ENCODE measurements around the gene FAM240A. TPM values are rescaled to one million over a fixed set of nuclear protein-coding genes. Genes with fewer than 3 reads are reported as not detected.
A peak's percentile ranks its signal among the peaks of the same experiment; 100 is the strongest.
"Not testable (repeated sequence)": the region's sequence is repeated elsewhere in the genome, so short reads cannot be mapped to it uniquely, and the experiment has no call there.

The FAM240A gene
- total RNA-seq: not detected

DNA sequence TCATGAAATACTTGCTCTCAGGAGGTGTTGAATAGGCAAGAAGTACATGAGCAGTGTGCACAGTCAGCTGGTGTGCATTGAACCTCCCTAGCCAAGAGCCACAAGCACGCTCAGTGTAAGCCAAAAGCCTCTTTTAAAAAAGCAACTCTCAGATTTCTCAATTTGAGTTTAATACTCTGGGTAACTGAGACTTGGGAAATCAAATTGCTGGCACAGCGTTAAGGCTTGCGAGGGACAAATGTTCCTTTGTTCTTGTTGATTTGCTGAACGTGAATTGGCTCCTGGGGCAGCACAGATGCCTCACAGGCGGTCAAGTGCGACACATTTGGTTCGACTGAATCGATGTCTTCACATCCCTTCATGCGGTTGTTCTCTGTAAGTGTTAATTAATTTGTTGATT, at the start of gene FAM240A:
FAM240A (plus strand) TSS at position 202 of the 400 bp plus-strand sequence; CDS start at position 361, 159 bp downstream.
- Mint-ChIP-seq H3K27ac (no peak within 1 kb of the TSS), H3K36me3 (no peaks in the 10 kb centered on the region), H3K9me3 (no peaks in the 10 kb centered on the region)
- no peak for DNase-seq (ENCODE audit: low spot score in 2 of 2)
- ATAC-seq: no peak

DNA sequence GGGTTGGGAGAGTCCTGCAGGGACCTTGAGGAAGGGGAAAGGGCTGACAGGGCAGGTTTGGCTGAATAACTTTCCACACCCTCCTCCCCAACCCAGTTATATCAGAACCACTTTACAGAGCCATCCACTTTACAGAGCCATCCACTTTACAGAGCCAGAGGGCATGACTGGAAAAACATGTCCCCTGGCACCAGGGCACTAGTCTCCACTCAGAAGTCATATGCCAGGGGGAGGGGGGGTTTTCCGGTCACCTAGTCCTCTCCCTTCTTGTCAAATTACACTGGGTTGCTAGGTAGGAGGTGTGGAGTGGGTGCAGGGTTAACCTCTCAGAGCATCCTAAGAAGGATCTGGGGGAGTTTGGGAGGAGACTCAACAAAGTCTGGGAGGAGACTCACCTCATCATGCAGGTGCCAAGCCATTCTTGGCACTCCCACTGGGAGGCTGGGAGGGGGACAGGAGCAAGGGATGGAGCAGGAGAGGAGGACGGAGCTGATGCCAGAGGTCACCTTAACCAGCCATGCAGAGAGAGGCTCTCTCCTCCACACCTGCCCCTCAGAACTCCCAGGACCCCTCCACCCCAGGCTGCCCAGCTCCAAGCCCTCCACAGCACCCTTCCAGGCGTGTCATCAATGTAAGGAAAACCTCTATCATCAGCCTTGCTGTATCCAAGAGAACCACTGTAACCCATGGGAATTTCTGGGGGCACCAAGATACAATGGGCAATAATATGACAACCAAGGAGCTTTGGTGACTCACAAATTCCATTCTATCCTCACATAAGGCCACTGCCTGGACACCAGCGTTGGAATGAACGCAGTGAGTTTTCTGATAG, 47.9 kb upstream of the FAM240A start:
- Mint-ChIP-seq H3K27ac (no peak overlapping the region), H3K9me3 (peaks cover 0 to 4% of the 10 kb centered on the region in 2 donors), H3K36me3 (peaks cover 0 to 11% of the 10 kb centered on the region in 2 donors)
- ATAC-seq (no peak), DNase-seq (ENCODE audit: low spot score in 2 of 2) (no peak)

DNA sequence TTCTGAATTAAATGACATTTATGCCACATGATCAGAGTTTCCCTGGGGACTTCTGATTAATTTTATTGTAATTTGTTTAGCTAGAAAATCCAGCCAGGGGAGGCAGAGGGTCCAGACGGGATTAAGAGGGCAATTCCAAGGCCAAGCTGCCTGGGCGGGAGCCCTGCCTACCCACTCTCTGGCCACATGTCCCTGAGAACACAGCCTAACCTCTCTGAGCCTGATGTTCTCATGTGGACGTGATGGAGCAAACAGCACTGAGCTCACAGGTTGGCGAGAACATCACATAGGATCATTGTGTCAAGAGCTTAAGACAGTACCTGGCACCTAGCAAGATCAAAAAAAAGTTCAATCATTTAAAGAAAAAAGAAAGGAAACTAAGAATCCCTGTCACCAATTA, 47.2 kb upstream of the FAM240A start:
- peaks cover 0 to 4% of the 10 kb centered on the region in 2 donors for H3K9me3 Mint-ChIP-seq
- peaks cover 0 to 11% of the 10 kb centered on the region in 2 donors for H3K36me3 Mint-ChIP-seq
- ATAC-seq (peak; percentile 15 to 40), DNase-seq (ENCODE audit: low spot score in 2 of 2) (no peak)
- no peak overlapping the region for H3K27ac Mint-ChIP-seq

DNA sequence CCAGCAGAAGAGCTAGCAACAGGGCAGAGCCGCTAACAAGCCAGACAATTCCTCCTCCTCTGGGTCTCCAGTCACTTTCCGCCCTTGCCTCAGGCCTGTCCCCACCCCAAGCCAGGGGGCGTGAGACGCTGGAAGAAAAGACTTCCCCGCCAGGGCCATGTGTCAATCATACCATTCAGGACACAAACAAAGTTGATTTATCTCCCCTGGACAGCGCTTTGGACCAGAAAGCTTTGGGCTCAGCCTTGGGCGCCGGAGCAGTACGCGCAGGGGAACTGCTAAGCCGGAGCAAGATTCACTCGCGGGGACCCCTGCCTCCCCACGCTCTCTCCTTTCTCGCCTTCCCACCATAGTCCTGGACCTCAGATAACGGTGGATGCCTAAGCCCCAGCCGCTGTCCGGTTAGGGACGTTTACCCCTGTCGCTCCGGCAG, 46.7 kb upstream of the FAM240A start:
- DNase-seq (ENCODE audit: low spot score in 2 of 2): no peak
- Mint-ChIP-seq H3K9me3 (peaks cover 0 to 4% of the 10 kb centered on the region in 2 donors), H3K36me3 (peaks cover 0 to 11% of the 10 kb centered on the region in 2 donors), H3K27ac (no peak overlapping the region)
- ATAC-seq: peak in 1 of 2 donors; percentile 9

DNA sequence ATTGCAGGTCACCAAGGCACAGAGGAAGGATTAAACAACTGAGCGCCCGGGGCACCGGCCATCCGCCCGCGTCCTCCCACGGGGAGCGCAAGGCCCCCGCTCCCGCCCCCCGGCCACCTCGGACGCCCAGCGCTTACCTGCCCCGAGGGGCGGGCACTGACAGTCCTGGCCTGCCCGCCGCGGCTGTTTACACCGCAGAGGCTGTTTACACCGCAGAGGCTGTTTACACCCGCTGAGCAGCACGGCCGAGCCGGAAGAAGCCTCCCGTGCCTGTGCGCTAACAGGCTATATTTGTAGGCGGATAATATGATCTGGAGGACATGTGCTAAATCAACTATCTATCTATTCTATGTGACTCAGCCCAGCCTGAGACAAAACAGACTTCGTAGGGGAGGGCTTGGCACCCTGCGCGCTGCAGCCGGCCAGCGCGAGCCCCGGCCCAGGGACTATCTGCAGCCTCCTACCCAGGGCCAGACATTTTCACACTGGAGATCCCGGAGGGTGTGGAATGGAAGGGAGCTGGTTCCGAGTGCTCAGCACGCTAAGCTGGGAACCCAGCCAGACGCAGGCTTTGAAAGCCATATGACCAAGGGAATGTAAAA, 46.2 kb upstream of the FAM240A start, which contains the start of gene LRRC2:
LRRC2 (minus strand) TSS at position 263 of the 602 bp plus-strand sequence. CDS start 14,711 bp downstream, outside the sequence.
- H3K36me3 Mint-ChIP-seq: peaks cover 0 to 11% of the 10 kb centered on the region in 2 donors
- ATAC-seq (peak; percentile 55 to 56), DNase-seq (ENCODE audit: low spot score in 2 of 2) (peak in 1 of 2 donors; percentile 15)
- H3K27ac Mint-ChIP-seq: no peak within 1 kb of the TSS
- peaks cover 0 to 4% of the 10 kb centered on the region in 2 donors for H3K9me3 Mint-ChIP-seq

DNA sequence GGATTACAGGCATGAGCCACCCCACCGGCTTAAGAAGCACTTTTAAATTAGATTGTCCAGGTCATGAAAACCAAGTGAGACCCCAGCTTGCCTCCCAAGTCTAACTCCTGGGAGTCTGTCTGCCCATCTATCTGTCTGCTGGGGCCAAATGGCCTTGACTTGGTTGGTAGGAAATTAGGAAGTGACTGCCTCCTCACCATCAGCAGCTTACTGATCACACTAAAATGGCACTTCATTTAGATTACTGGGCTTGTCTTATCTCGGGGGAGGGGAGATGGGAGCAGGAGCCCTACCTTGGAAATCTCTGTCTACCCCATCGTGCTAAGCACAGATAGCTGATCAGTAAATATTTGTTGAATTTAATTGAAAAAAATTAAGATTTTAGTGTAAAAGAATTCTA, 40.6 kb upstream of the FAM240A start:
- Mint-ChIP-seq H3K36me3 (no peaks in the 10 kb centered on the region), H3K9me3 (no peaks in the 10 kb centered on the region), H3K27ac (no peak overlapping the region)
- DNase-seq (ENCODE audit: low spot score in 2 of 2): no peak
- no peak for ATAC-seq

DNA sequence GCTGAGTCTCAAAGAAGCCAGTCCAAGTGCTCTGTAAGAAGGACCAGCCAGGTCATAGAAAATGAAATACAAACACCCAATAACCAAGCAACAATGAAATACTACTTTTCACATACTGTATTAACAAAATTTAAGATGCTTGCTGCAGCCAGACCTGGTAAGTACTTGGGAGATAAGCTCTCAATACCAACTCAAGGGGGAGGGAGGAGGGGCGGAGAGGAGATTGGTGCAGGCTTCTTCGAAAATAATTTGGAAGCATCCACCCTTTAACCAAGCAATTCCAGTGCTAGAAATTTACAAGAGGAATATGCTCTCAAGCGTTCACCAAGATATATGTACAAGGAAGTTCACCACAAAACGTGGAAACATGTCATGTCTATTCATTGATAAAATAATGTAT, 38.6 kb upstream of the FAM240A start:
- ATAC-seq: no peak
- no peak for DNase-seq (ENCODE audit: low spot score in 2 of 2)
- Mint-ChIP-seq H3K9me3 (no peaks in the 10 kb centered on the region), H3K36me3 (no peaks in the 10 kb centered on the region), H3K27ac (no peak overlapping the region)

DNA sequence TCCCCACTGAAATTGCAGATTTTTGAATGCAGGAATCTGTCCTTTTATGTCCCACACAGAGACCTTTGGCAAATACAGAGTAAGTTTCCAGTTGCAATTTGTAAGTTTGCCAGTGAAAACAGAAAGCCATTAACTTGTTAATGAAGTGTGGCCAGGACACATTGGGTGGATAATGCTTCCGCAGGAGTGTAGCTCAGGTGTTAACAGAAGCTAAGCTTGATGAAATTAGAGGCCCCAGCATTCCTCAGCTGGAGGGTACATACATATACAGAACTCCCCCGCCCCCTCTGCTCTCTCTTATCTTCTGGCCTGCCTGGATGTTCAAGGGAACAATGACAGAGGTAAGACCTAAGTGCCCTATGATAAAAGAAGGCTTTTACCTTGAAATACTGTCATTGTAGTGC, 38.1 kb upstream of the FAM240A start:
- DNase-seq (ENCODE audit: low spot score in 2 of 2) (no peak), ATAC-seq (no peak)
- Mint-ChIP-seq H3K27ac (no peak overlapping the region), H3K9me3 (no peaks in the 10 kb centered on the region), H3K36me3 (no peaks in the 10 kb centered on the region)

DNA sequence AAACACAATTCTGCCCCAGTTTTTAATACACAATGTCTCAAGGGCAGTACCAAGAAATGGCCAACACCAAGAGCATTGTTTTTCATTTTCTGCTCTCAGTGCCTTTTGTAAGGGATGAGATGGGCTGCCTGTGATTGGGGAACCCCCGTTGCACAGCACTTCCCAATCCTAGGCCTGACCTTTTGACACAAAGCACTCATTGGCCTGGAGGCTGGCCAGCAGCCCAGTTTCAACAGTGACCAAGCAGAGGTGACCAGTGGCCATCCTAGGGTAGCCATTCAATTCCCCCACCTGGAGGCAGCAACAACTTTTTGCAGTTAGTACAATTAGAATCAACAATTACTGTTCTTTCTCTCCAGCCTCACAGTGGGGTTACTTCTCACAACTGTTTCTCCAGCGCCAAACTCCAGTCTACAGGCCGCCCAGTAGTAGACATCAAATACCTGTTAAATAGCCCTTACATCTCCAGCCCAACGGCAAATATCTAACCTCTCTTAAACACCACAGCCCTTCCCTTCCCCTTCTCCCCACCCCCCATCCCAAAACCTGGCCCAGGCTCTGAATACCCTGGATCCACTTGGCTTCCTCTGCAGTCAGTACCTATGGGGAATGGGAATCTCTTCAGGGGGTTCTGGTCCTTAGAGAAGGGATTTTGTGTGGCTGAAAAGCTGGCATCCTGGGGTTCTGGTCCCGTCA, 37.3 kb upstream of the FAM240A start:
- no peaks in the 10 kb centered on the region for H3K36me3 Mint-ChIP-seq
- DNase-seq (ENCODE audit: low spot score in 2 of 2): no peak
- ATAC-seq: no peak
- no peaks in the 10 kb centered on the region for H3K9me3 Mint-ChIP-seq
- no peak overlapping the region for H3K27ac Mint-ChIP-seq

DNA sequence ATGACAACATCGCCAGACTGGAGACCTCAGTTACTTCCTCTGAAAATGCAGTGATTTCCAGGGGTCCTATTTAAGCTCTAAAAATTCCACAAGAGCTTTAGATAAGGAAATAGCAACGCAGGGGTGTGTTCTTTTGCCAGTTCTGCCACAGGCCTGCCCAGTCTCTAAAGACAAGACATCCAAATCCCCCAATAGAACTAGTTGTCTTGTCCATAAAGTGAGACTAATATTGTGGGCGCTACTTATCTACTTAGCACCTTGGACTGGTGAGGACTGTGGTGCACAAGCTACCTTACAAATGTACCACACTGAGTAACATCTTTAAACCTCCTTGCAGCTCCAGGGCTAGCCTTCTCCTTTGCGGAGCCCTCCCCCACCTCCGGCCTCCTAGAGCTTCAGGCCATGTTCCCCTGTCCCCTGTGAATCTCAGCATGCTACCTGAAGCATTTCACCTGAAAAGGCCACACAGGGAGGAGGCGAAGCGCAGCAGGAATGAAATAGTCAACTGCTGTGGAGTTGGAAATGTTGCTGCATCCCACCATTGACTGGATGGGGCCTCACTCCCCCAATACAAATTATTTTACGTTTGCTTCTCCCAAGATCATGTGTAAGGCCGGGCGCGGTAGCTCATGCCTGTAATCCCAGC, 36.6 kb upstream of the FAM240A start:
- no peak for ATAC-seq
- Mint-ChIP-seq H3K9me3 (no peaks in the 10 kb centered on the region), H3K27ac (no peak overlapping the region), H3K36me3 (no peaks in the 10 kb centered on the region)
- DNase-seq (ENCODE audit: low spot score in 2 of 2): no peak

DNA sequence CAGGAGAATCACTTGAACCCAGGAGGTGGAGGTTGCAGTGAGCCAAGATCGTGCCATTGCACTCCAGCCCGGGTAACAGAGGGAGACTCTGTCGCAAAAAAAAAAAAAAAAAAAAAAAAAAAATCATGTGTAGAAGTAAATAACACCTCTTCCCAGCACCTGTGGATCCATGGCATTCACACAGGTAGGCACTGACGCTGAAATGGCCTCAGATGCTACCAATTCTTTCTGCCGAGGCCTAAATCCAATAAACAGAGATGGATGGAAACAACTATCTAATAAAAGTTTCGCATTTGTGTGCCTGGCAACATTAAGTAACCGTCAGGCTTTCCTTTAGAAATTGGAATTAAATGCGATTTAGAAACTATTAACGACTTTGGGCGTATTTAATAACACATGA, 35.9 kb upstream of the FAM240A start:
- DNase-seq (ENCODE audit: low spot score in 2 of 2) (no peak), ATAC-seq (no peak)
- Mint-ChIP-seq H3K9me3 (no peaks in the 10 kb centered on the region), H3K36me3 (no peaks in the 10 kb centered on the region), H3K27ac (no peak overlapping the region)

DNA sequence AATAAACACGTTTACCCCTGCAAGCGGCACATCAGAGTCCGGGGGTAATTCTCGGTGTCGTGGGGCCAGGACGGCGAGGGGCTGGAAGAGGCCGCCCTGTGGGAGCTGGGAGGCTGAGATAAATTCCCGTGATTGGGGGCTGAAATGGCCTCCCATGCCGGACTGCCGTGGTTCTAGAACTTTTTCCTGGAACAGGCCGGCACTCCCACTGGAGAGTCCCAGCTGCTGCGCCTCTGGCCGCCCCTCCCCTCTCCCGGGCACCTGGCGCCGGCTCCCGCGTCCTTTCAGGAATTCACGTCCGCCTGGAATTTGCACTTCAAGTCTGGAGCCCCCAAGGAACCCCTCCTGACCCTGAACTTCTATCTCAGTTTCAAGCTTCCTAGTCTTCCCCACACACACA, 35.4 kb upstream of the FAM240A start:
- H3K9me3 Mint-ChIP-seq: no peaks in the 10 kb centered on the region
- H3K36me3 Mint-ChIP-seq: no peaks in the 10 kb centered on the region
- H3K27ac Mint-ChIP-seq: no peak overlapping the region
- ATAC-seq (no peak), DNase-seq (ENCODE audit: low spot score in 2 of 2) (no peak)

DNA sequence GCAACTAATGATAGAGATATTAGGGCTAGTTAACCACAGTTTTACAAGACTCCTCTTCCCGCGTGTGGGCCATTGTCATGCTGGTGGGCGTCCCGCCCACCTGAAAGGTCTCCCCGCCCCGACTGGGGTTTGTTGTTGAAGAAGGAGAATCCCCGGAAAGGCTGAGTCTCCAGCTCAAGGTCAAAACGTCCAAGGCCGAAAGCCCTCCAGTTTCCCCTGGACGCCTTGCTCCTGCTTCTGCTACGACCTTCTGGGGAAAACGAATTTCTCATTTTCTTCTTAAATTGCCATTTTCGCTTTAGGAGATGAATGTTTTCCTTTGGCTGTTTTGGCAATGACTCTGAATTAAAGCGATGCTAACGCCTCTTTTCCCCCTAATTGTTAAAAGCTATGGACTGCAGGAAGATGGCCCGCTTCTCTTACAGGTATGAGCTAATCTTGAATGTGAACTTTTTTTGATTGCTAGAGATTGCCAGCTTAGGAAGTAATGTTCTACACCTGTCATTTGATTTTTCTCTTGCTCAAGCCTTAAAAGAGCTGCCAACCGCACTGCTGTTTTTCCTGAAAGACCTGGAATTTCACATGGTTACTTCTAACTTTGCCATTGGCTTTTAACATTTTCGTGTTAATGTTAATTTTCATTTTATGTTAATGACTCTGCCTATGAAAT, 34.6 kb upstream of the FAM240A start:
- not testable (repeated sequence) for H3K27ac Mint-ChIP-seq; DNase-seq (ENCODE audit: low spot score in 2 of 2); H3K36me3 Mint-ChIP-seq; ATAC-seq; H3K9me3 Mint-ChIP-seq

DNA sequence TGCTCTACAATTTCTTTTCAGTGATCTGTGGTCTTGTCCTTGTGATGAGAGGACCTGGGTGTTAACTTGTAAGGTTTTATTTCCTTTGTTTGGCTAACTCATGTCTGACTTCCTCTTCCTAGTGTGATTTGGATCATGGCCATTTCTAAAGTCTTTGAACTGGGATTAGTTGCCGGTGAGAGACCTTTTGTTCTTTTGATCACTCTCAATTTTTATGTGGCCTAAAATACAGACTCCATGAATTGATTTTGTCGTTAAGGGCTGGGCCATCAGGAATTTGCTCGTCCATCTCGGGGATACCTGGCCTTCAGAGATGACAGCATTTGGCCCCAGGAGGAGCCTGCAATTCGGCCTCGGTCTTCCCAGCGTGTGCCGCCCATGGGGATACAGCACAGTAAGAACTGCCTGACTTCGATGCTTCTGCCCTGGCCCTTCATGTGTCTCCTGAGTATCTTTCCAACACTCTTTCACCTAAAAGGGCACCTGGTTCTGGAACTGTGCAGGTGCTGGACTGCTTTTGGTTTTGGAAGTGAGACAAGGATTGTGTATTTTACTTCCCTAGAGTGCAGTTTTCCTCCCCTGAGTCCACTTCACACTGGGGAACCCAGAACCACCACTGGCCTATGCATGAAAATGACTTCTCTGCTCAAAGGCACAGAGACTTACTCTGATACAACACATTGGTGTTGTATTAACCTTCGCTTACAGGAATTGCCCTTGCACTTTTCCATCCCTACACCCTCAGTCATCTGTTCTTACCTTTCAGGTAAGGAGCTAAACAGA, 33.2 kb upstream of the FAM240A start:
- no peaks in the 10 kb centered on the region for H3K9me3 Mint-ChIP-seq
- no peaks in the 10 kb centered on the region for H3K36me3 Mint-ChIP-seq
- DNase-seq (ENCODE audit: low spot score in 2 of 2) (no peak), ATAC-seq (no peak)
- H3K27ac Mint-ChIP-seq: no peak overlapping the region

DNA sequence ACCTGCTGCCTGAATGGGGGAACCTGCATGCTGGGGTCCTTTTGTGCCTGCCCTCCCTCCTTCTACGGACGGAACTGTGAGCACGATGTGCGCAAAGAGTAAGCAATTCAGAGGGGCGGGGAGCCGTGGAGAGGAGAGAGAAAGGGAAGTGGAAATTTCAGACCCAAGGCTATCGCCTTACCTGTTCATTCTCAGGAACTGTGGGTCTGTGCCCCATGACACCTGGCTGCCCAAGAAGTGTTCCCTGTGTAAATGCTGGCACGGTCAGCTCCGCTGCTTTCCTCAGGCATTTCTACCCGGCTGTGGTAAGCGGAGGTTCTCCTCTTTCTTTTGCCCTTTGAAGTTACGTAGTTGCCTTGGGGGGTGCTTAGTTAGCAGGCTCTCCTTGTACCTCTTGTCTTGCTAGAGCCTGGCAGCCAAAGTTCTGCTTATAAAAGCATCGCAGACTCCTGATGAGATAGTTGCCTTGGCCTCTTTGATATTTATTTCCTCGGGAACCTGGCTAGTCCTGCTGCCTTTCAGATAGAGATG, 32.5 kb upstream of the FAM240A start:
- ATAC-seq: no peak

More for the DNA sequence above, 32.5 kb upstream of the FAM240A start:
- no peaks in the 10 kb centered on the region for H3K9me3 Mint-ChIP-seq
- DNase-seq (ENCODE audit: low spot score in 2 of 2): no peak
- no peak overlapping the region for H3K27ac Mint-ChIP-seq
- no peaks in the 10 kb centered on the region for H3K36me3 Mint-ChIP-seq

Measured in activated naive CD4-positive, alpha-beta T cell treated with anti-CD3 and anti-CD28 coated beads, Interleukin-2, amount 50 U/mL, for 72 hours (primary cell).